UCSD-AML1 (cell line): ENCODE measurements around the gene TSPY9.
"Not testable (repeated sequence)": the region's sequence is repeated elsewhere in the genome, so short reads cannot be mapped to it uniquely, and the experiment has no call there.

Experiments
- DNase-seq: peaks from one replicate; lab custom pipeline; 2025; ENCODE audit not compliant: unreplicated experiment; lab: John Stamatoyannopoulos, UW

The TSPY9 gene, protein sequence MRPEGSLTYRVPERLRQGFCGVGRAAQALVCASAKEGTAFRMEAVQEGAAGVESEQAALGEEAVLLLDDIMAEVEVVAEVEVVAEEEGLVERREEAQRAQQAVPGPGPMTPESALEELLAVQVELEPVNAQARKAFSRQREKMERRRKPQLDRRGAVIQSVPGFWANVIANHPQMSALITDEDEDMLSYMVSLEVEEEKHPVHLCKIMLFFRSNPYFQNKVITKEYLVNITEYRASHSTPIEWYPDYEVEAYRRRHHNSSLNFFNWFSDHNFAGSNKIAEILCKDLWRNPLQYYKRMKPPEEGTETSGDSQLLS

DNA sequence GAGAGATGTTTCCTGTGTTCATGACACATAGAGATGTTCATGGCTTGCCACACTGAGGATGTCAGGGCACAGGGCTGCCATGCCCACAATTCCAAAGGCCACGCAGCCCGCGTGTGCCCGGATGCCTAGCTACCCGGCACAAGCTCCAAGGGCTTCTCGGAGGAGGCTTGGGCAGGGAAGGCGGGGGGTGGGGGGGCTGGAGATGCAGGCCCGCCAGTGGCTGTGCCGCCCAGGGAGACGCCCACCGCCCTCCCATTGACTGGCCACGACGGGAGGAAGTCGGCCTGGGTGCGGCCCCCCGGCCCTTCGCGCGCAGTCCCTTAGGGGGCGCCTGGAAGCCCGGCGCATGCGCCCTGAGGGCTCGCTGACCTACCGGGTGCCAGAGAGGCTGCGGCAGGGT lies at the start of gene TSPY9:
Gene TSPY9, plus strand, starts transcription at position 301 of the 400 bp plus-strand sequence. Its CDS starts 46 bp downstream, at position 347.
- DNase-seq = not testable (repeated sequence)

GRCh38 chrY:9466655-9467054 lies 20.4 kb upstream of the TSPY9 start, which contains the start of gene TSPY1:
TSPY1 (plus strand) TSS chrY:9466955; CDS start chrY:9467001, 46 bp downstream.
- not testable (repeated sequence) for DNase-seq

DNA sequence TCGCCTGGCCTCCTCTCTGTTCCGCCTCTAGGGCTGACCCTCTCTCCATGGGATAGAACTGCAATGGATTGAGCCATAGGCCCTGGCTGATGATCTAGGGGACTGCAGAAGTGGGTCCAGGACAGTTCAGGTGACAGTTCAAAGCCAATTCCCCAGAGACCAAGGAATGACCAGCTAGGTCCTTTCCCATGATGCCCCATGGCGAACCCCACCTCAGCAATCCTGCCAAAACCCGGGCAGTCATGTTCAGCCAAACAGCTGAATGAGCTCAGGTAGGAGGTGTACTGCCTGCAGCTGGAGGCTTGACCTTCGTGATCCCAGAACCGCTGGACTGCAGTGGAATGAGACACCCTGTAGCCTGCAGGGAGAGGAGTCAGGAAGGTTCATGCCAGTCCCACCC lies 17.3 kb downstream of the TSPY9 start:
- DNase-seq = not testable (repeated sequence)

DNA sequence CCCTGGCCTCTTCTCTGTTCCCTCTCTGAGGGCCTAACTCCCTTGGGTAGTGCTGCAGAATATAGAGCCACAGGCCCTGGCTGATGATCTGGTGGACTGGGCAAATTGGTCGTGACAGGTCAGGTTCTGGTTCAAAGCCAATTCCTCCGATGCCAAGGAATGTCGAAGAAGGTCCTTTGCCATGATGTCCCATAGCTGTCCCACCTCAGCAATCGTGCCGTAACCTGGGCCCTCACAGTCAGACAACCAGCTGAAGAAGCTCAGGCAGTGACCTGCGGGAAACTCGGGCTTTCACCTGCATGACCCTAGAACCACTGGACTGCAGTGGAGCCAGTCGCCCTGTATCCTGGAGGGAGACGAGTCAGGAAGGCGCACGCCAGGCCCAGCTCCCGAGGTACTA lies 29.2 kb downstream of the TSPY9 start:
- DNase-seq = not testable (repeated sequence)

GRCh38 chrY:9527580-9527979 lies 40.5 kb downstream of the TSPY9 start, which contains the start of gene TSPY10:
TSPY10 (plus strand) TSS chrY:9527880; CDS start chrY:9527926, 46 bp downstream.
- DNase-seq = not testable (repeated sequence)
